ENCODE measurements around the gene ABCB6.

- no peak for TF ChIP-seq CTCF (IDR thresholded peaks at IDR 0.05)
- no peak for TF ChIP-seq EP300 (IDR thresholded peaks at IDR 0.05)
These were observed 9.5 kb upstream of the ABCB6 start for GRCh38 chr2:219228041-219228910.

All from tibial nerve (tissue), 4 donors.